GM13976 (cell line): ENCODE measurements around the gene VSIG10L2.

Experiments used
- DNase-seq: peaks from one replicate; pipeline ENCODE4 v3.0.0; 2012; ENCODE audit warnings: low spot score
- CTCF ChIP-seq: IDR thresholded peaks from 2 replicates; pipeline ENCODE4 v1.5.1; 2012; ENCODE audit warnings: borderline replicate concordance, mild to moderate bottlenecking; ENCODE audit not compliant: insufficient read depth; ENCODE audit errors: extremely low read depth, missing control alignments, control extremely low read depth
- in situ Hi-C: fragments of 300-500 bp; cut with MboI; formaldehyde crosslinking; loops from one replicate; pipeline ENCODE4 v1.12.0; 2022; ENCODE audit warnings: low sequenced_read_pairs, mixed read lengths, inconsistent platforms; ENCODE audit not compliant: unreplicated experiment

The VSIG10L2 gene

GRCh38 chr11:125941267-125941618 lies 4.6 kb upstream of the VSIG10L2 start:
- TF ChIP-seq CTCF, result no peak
- DNase-seq, result no peak
- in situ Hi-C loops, result no loop called here

GRCh38 chr11:125941619-125942611 lies 3.9 kb upstream of the VSIG10L2 start:
- peak; percentile 56 for TF ChIP-seq CTCF
- in situ Hi-C loops, result no loop called here
- peak; percentile 81 for DNase-seq

GRCh38 chr11:125942771-125943428 lies 2.9 kb upstream of the VSIG10L2 start:
- in situ Hi-C loops, result no loop called here
- no peak for DNase-seq
- no peak for TF ChIP-seq CTCF

GRCh38 chr11:125943661-125944349 lies 2.0 kb upstream of the VSIG10L2 start:
- in situ Hi-C loops, result no loop called here
- no peak for DNase-seq
- TF ChIP-seq CTCF, result no peak

- no peak for TF ChIP-seq CTCF
- in situ Hi-C loops, result no loop called here
- DNase-seq, result no peak
Measured at GRCh38 chr11:125944350-125945010, 1.4 kb upstream of the VSIG10L2 start.
